TTC549 (cell line): ENCODE data around the gene YWHAB.
"Not testable (repeated sequence)": the region's sequence is repeated elsewhere in the genome, so short reads cannot be mapped to it uniquely, and the experiment has no call there.

Experiments
- FAIRE-seq: peaks from 2 replicates; lab custom pipeline; 2012; peaks lifted over from hg19 to GRCh38; lab: Jason Lieb, UNC

The YWHAB gene

DNA sequence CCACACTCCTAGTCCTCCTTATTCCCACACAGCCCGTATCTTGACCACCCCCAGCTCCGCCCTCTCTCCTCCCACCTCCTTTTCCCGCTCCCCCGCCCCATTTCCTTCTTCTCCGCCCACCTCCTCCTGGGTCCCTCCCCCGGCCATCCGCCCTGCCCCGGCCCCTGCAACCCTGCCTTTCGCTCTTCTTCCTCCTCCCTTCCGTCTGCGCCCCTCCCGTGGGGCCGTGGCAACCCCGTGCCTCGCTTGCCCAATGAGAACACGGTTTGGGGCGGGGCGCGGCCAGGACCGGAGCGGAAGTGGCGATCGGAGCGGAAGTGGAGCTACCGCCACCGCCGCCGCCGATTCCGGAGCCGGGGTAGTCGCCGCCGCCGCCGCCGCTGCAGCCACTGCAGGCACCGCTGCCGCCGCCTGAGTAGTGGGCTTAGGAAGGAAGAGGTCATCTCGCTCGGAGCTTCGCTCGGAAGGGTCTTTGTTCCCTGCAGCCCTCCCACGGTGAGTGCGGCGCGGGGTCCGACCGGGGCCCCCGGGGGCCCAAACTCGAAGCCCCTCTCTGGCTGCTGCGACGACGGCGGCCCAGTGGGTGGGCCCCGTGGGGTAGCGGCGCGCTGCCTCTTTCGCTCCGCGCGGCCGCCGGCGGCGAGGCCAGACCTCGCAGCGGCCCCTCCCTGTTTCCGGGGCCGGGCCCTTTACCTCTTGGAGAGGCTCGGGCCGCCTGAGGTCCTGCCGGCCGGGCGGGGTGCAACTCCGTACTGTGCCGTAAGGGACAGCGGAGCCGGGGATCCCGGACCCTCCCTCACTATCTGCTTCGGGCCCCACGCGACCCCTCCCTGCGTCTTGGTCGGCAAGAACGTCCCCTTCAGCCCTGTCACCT lies at the start of gene YWHAB:
YWHAB (plus strand) TSS at position 314 of the 874 bp plus-strand sequence. CDS start 15,829 bp downstream, outside the sequence.
- FAIRE-seq = peak; percentile 70

- no peak for FAIRE-seq
Measured at GRCh38 chr20:44836601-44837120, 48.8 kb upstream of the YWHAB start.

DNA sequence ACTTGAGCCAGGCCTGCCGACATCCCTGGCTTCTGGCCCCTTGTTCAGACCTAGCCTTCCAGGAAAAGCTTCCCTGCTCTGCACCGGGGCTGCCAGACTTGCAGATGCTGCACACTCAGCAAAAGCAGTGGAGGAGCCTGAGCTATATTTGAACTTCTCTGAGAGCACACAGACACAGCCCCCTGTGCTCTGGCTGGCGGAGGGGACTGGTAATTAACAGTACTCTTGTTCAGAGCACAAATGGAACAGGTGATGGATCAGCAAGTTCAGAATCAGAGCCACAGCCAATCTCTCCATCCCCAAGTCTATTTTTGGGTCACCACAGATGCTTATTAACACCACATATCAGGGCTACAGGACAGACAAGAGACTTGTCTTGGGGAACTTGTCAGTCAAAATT lies 47.6 kb upstream of the YWHAB start:
- no peak for FAIRE-seq

DNA sequence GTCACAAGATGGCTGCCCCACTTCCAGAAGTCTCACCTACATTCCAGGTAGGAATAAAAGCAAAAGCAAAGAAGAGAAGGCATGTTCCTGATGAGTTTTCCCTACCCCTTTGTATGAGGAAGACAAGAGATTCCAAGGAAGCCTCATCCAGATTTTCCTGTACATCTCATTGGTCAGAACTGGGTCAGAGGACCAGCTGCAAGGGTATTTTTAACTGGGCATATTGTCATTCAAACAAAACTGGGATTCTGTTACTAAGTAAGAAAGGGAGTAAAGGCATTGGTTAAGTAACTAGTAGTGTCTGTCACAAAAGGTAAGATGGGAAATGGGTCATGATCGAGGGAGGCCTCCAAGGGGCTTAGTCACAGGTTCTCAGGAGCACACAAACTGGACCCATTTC lies 47.0 kb upstream of the YWHAB start:
- no peak for FAIRE-seq

DNA sequence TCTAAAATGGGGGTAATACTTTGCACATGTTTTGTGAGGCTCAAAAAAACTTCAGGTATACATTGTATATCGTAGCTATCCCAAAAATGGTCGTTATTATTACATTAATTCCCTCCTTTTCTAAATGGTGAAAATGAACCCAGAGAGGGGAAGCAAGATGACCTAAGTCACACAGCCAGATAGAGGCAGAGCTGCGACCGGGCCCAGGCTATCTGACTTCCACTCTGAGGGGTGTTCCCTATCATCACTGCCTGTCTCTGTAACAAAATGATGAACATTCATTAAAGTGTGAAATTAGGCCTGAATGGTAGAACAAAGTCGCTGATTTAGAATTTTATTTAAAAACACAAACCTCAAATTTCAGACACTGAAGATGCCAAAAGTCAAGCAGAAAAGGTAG lies 46.0 kb upstream of the YWHAB start:
- FAIRE-seq = no peak

DNA sequence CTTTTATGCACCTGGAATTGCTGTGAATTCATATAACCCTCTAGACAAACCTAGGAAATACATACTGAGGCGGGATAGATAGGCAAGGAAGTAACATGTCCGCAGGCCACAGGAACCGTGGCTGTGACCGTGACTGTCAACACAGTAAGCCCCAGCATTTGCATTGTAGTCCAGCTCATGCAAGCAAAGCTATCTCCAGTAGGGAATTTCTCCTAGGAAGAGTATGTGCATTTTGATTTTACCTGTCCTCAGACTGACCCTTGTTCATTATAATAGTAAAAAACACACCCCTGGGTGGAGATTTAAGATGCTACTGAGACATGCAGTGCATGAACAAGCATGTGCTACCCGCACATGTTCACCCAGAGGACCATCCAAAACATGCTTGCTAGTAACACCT lies 44.7 kb upstream of the YWHAB start:
- no peak for FAIRE-seq

DNA sequence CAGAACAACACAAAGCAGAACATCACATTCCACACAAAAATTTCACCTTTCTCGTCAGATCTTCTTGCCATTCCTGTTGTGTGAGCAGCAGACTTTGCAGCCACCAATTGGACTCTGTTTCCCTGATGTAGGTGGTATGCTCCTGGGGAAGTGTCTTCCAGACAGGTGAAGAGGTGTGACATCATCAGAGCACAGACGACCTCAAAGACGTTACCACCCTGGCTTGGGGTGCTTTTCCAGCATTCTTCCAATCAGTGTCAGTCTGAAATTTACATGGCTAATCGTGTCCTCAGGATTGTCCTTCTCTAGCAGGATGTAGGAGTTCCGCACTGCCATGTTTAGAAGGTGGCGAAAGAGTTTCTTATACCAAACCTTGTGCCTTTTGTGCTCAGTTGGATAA lies 43.5 kb upstream of the YWHAB start:
- FAIRE-seq = no peak

DNA sequence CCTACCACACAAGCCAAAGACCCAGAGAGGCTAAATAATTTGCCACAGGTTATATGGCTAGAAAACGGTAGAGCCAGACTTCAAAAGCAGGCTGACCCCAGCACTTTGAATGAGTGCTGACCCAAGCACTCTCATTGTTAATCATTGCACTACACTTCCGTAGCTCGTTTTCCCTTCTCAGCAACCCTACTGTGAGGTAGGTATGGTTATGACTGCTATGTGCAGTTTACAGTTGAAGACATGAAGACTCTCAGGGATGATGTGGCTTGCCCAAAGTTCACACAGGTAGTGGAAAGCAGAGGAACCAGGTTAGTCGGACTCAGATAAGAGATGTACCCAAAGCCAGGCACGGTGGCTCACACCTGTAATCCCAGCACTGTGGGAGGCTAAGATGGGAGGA lies 41.6 kb upstream of the YWHAB start:
- no peak for FAIRE-seq

- no peak for FAIRE-seq
Measured at GRCh38 chr20:44848254-44849015, 37.1 kb upstream of the YWHAB start.

GRCh38 chr20:44849703-44850102 lies 35.8 kb upstream of the YWHAB start:
- FAIRE-seq = no peak

GRCh38 chr20:44850272-44850671 lies 35.2 kb upstream of the YWHAB start:
- FAIRE-seq = no peak

- FAIRE-seq = no peak
Measured at GRCh38 chr20:44850837-44851236, 34.7 kb upstream of the YWHAB start.

DNA sequence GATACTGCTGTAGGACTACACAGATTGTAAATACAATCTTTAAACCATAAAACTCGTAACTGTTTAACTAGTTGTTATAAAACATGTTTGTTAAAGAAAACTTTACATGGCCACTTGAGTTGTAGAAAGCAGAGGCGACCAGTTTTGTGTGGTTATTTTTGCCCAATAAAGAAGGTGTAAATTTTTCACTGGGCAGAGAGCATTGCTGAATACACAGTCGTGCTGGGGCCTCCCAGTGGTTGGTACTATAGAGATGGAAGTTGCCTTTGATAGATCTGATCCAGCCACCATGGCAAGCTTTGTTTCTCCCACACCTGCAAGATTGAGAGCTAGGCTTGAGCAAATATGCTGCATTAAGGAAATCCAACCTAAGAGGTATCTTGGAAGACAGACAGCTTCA lies 34.0 kb upstream of the YWHAB start:
- FAIRE-seq = no peak

GRCh38 chr20:44856442-44856841 lies 29.1 kb upstream of the YWHAB start:
- no peak for FAIRE-seq

GRCh38 chr20:44856856-44857448 lies 28.6 kb upstream of the YWHAB start:
- FAIRE-seq = no peak

- FAIRE-seq = no peak
Measured at GRCh38 chr20:44858606-44859360, 26.7 kb upstream of the YWHAB start.

- no peak for FAIRE-seq
Measured at GRCh38 chr20:44861531-44862006, 23.9 kb upstream of the YWHAB start.

- FAIRE-seq = no peak
Measured at GRCh38 chr20:44862286-44862685, 23.2 kb upstream of the YWHAB start.

DNA sequence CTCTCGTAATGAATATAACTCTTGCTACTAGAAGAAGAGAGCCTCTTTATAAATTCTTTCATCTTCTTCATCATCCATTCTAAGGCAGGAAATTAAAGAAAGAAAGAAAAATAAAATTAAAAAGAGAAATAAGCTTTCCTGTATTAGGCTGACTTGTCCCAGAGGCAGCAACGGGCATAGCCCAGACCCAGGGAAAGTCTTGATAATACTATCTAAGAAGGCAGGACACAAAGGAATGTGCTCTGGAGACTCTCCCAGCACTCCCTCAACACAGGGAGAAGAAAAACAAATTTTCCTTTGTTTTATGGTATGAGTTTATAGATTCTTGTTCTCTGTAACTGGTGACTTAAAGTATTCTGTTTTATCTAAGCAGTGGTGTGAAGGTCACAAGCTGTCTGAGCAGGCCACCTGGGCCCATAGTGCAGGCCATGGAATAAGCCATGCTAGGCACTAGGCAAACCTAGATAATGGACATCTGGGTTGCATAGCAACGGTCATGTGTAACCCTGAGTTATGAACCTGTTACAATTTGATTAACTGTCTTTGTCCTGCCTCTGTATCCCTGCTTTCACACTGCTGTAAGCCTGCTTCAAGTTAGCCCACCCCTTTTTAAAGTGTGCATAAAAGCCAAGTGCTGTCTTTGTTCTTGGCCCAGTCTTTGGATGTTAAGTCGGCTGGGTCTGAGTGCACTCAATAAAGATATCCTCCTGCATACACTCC lies 22.0 kb upstream of the YWHAB start:
- FAIRE-seq = not testable (repeated sequence)

DNA sequence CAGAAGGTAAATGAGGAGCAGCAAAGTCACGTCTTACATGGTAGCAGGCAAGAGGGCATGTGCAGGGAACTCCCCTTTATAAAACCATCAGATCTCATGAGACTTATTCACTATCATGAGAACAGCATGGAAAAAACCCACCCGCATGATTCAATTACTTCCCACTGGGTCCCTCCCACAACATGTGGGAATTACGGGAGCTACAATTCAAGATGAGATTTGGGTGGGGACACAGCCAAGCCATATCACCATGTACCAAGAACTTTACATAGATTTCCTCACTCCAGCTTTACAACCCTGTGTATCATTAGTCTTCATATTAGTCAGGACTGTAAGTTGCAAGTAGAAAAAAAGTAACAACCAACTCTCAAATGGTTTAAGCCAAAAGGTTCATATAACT lies 21.0 kb upstream of the YWHAB start:
- FAIRE-seq = not testable (repeated sequence)

- no peak for FAIRE-seq
Measured at GRCh38 chr20:44866703-44867335, 18.7 kb upstream of the YWHAB start.
